Measurements from ENCODE around the gene MC1R. TPM values are rescaled to one million over a fixed set of nuclear protein-coding genes. Genes with fewer than 3 reads are reported as not detected.

MC1R gene
- total and polyA plus RNA-seq, 2 of the 8 experiments (the other 6 are each of a cell fraction or from before 2014, with no cell fraction given), result 2.2 to 2.9 TPM

- TF ChIP-seq HDAC2 (IDR thresholded peaks at IDR 0.05; ENCODE audit: borderline replicate concordance in 1 of 2, low read depth in 2 of 2, low read length in 2 of 2), result no peak
- TF ChIP-seq POU5F1 (IDR thresholded peaks at IDR 0.05; ENCODE audit: low read depth, low read length), result no peak
- no peak for TF ChIP-seq TEAD4 (IDR thresholded peaks at IDR 0.05; ENCODE audit: low read depth, low read length)
- TF ChIP-seq ASH2L (IDR thresholded peaks at IDR 0.05; ENCODE audit: low read length), result no peak
- TF ChIP-seq YY1 (IDR thresholded peaks at IDR 0.05; ENCODE audit: low read depth, low read length), result no peak
- no peak for TF ChIP-seq SRF (IDR thresholded peaks at IDR 0.05; ENCODE audit: low read depth, low read length)
- TF ChIP-seq SAP30 (IDR thresholded peaks at IDR 0.05; ENCODE audit: insufficient read depth, insufficient replicate concordance, low read length), result no peak
- no peak for TF ChIP-seq TAF1 (IDR thresholded peaks at IDR 0.05; ENCODE audit: low read depth, low read length)
- 0 out of 2 replicates have a peak, but pooled peaks have one; percentile 13 for TF ChIP-seq CREB1 (IDR thresholded peaks at IDR 0.05)
- TF ChIP-seq CHD2 (IDR thresholded peaks at IDR 0.05; ENCODE audit: low read length), result peak; percentile 77
- peak; percentile 68 for TF ChIP-seq E2F6 (IDR thresholded peaks at IDR 0.05)
- 0 out of 2 replicates have a peak, but pooled peaks have one; percentile 37 for TF ChIP-seq ATF3 (IDR thresholded peaks at IDR 0.05; ENCODE audit: insufficient read depth, low read depth, low read length)
- TF ChIP-seq POLR2A (IDR thresholded peaks at IDR 0.05; ENCODE audit: control extremely low read depth in 1 of 2, low read depth in 2 of 2, low read length in 2 of 2), result no peak
- TF ChIP-seq TAF7 (optimal IDR thresholded peaks at IDR 0.05; ENCODE audit: borderline replicate concordance, low read depth, low read length), result no peak
- TF ChIP-seq GTF2F1 (IDR thresholded peaks at IDR 0.05; ENCODE audit: borderline replicate concordance, low read depth, low read length), result no peak
- no peak for TF ChIP-seq BCL11A (IDR thresholded peaks at IDR 0.05; ENCODE audit: low read depth in 2 of 2, low read length in 2 of 2)
- no peak for TF ChIP-seq CBX5 (IDR thresholded peaks at IDR 0.05; ENCODE audit: low read depth, low read length)
- TF ChIP-seq GABPA (IDR thresholded peaks at IDR 0.05; ENCODE audit: borderline replicate concordance, insufficient read depth, low read length), result no peak
- no peak for TF ChIP-seq SUZ12 (IDR thresholded peaks at IDR 0.05; ENCODE audit: low read length)
- TF ChIP-seq EP300 (IDR thresholded peaks at IDR 0.05; ENCODE audit: borderline replicate concordance in 1 of 2, low read depth in 2 of 2, low read length in 2 of 2), result no peak
- no peak for TF ChIP-seq SIN3A (conservative IDR thresholded peaks at IDR 0.05 in 1 of 2, IDR thresholded peaks at IDR 0.05 in 1 of 2; ENCODE audit: low read depth in 1 of 2, low read length in 2 of 2)
- no peak for TF ChIP-seq BRCA1 (IDR thresholded peaks at IDR 0.05; ENCODE audit: low read depth, low read length)
- TF ChIP-seq SP2 (IDR thresholded peaks at IDR 0.05; ENCODE audit: low read length), result peak; percentile 47; the same call in 1 of the 2 replicates
- no peak for TF ChIP-seq RBBP5 (IDR thresholded peaks at IDR 0.05; ENCODE audit: borderline replicate concordance, low read depth, low read length)
- no peak for TF ChIP-seq RFX5 (IDR thresholded peaks at IDR 0.05; ENCODE audit: borderline replicate concordance, low read depth, low read length)
Measured at GRCh38 chr16:89958068-89958467, 39.4 kb downstream of the MC1R start (continued).
